Activated CD8-positive, alpha-beta memory T cell treated with anti-CD3 and anti-CD28 coated beads for 24 hours (primary cell): ENCODE measurements around the gene SPN.
"Not testable (repeated sequence)": the region's sequence is repeated elsewhere in the genome, so short reads cannot be mapped to it uniquely, and the experiment has no call there.

Experiments
- DNase-seq: peaks from one replicate; pipeline ENCODE4 v3.0.0-alpha.2; 2020

Gene SPN

GRCh38 chr16:29678691-29679267 is 15.7 kb downstream of the SPN start, which contains the start of gene QPRT:
QPRT (plus strand) TSS chr16:29679180; CDS start chr16:29679198, 18 bp downstream.
- DNase-seq: no peak

GRCh38 chr16:29680180-29680598 is 17.1 kb downstream of the SPN start:
- DNase-seq: no peak

- DNase-seq: no peak
Measured at GRCh38 chr16:29683543-29684090, 20.6 kb downstream of the SPN start.

- DNase-seq: no peak
Measured at GRCh38 chr16:29684679-29685078, 21.6 kb downstream of the SPN start.

- no peak for DNase-seq
Measured at GRCh38 chr16:29686740-29687332, 23.8 kb downstream of the SPN start.

- no peak for DNase-seq
Measured at GRCh38 chr16:29687755-29688154, 24.7 kb downstream of the SPN start.

- DNase-seq: no peak
Measured at GRCh38 chr16:29688172-29688571, 25.1 kb downstream of the SPN start.

GRCh38 chr16:29689490-29690351 is 26.7 kb downstream of the SPN start:
- not testable (repeated sequence) for DNase-seq

- DNase-seq: not testable (repeated sequence)
Measured at GRCh38 chr16:29692606-29693005, 29.6 kb downstream of the SPN start.

- no peak for DNase-seq
Measured at GRCh38 chr16:29694384-29695195, 31.5 kb downstream of the SPN start.

- DNase-seq: not testable (repeated sequence)
Measured at GRCh38 chr16:29695675-29696074, 32.6 kb downstream of the SPN start.

GRCh38 chr16:29696881-29697331 is 33.9 kb downstream of the SPN start:
- no peak for DNase-seq

GRCh38 chr16:29697391-29697790 is 34.3 kb downstream of the SPN start:
- DNase-seq: no peak

GRCh38 chr16:29698042-29698441 is 35.0 kb downstream of the SPN start:
- no peak for DNase-seq

- no peak for DNase-seq
Measured at GRCh38 chr16:29698484-29699323, 35.7 kb downstream of the SPN start.

GRCh38 chr16:29699324-29700219 is 36.5 kb downstream of the SPN start:
- no peak for DNase-seq

GRCh38 chr16:29700253-29700987 is 37.4 kb downstream of the SPN start:
- peak; percentile 87 for DNase-seq

- no peak for DNase-seq
Measured at GRCh38 chr16:29701214-29701555, 38.1 kb downstream of the SPN start.

- no peak for DNase-seq
Measured at GRCh38 chr16:29702269-29702668, 39.2 kb downstream of the SPN start.

- no peak for DNase-seq
Measured at GRCh38 chr16:29705030-29705429, 42.0 kb downstream of the SPN start.
